DMS53 (cell line): ENCODE results near the gene FCHO1.
"Not testable (repeated sequence)": the region's sequence is repeated elsewhere in the genome, so short reads cannot be mapped to it uniquely, and the experiment has no call there.

Experiments
- DNase-seq: peaks from one replicate; lab custom pipeline; 2025; lab: John Stamatoyannopoulos, UW

FCHO1 gene

GRCh38 chr19:17795495-17795856 is 44.2 kb downstream of the FCHO1 start:
- no peak for DNase-seq

GRCh38 chr19:17796013-17796837 is 44.9 kb downstream of the FCHO1 start:
- DNase-seq: peak; percentile 51

- DNase-seq: no peak
Observed at GRCh38 chr19:17796838-17797423, 45.7 kb downstream of the FCHO1 start.

GRCh38 chr19:17797424-17798201 is 46.3 kb downstream of the FCHO1 start:
- peak; percentile 83 for DNase-seq

- not testable (repeated sequence) for DNase-seq
Observed at GRCh38 chr19:17798599-17798998, 47.3 kb downstream of the FCHO1 start.

GRCh38 chr19:17802137-17802858 is 51.0 kb downstream of the FCHO1 start:
- no peak for DNase-seq

GRCh38 chr19:17803264-17803896 is 52.1 kb downstream of the FCHO1 start:
- DNase-seq: no peak

GRCh38 chr19:17805427-17805826 is 54.1 kb downstream of the FCHO1 start:
- DNase-seq: no peak

- no peak for DNase-seq
Observed at GRCh38 chr19:17806945-17807344, 55.7 kb downstream of the FCHO1 start.

- no peak for DNase-seq
Observed at GRCh38 chr19:17807731-17808316, 56.5 kb downstream of the FCHO1 start.

GRCh38 chr19:17811103-17811502 is 59.8 kb downstream of the FCHO1 start:
- DNase-seq: no peak

GRCh38 chr19:17811681-17812080 is 60.4 kb downstream of the FCHO1 start:
- DNase-seq: no peak

- DNase-seq: no peak
Observed at GRCh38 chr19:17812099-17812498, 60.8 kb downstream of the FCHO1 start.

GRCh38 chr19:17817668-17818363 is 66.5 kb downstream of the FCHO1 start:
- no peak for DNase-seq

- DNase-seq: no peak
Observed at GRCh38 chr19:17821190-17821589, 69.9 kb downstream of the FCHO1 start, which contains the start of gene INSL3. TSS of gene INSL3 (minus strand) at chr19:17821519. CDS start at chr19:17821506, 13 bp downstream.

- no peak for DNase-seq
Observed at GRCh38 chr19:17824339-17824738, 73.1 kb downstream of the FCHO1 start.

GRCh38 chr19:17826508-17827056 is 75.3 kb downstream of the FCHO1 start:
- no peak for DNase-seq

- peak; percentile 88 for DNase-seq
Observed at GRCh38 chr19:17829855-17830566, 78.7 kb downstream of the FCHO1 start.

GRCh38 chr19:17830567-17831418 is 79.5 kb downstream of the FCHO1 start:
- DNase-seq: peak; percentile 93
